IPS-11a (cell line): Measurements from ENCODE around the gene CASS4.
"Not testable (repeated sequence)": the region's sequence is repeated elsewhere in the genome, so short reads cannot be mapped to it uniquely, and the experiment has no call there.

Experiments used
- H3K4me3 ChIP-seq: one replicate; pipeline ENCODE4 v1.5.1; 2013; ENCODE audit warnings: low read depth, low read length, control low read depth

CASS4 gene, protein sequence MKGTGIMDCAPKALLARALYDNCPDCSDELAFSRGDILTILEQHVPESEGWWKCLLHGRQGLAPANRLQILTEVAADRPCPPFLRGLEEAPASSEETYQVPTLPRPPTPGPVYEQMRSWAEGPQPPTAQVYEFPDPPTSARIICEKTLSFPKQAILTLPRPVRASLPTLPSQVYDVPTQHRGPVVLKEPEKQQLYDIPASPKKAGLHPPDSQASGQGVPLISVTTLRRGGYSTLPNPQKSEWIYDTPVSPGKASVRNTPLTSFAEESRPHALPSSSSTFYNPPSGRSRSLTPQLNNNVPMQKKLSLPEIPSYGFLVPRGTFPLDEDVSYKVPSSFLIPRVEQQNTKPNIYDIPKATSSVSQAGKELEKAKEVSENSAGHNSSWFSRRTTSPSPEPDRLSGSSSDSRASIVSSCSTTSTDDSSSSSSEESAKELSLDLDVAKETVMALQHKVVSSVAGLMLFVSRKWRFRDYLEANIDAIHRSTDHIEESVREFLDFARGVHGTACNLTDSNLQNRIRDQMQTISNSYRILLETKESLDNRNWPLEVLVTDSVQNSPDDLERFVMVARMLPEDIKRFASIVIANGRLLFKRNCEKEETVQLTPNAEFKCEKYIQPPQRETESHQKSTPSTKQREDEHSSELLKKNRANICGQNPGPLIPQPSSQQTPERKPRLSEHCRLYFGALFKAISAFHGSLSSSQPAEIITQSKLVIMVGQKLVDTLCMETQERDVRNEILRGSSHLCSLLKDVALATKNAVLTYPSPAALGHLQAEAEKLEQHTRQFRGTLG

DNA sequence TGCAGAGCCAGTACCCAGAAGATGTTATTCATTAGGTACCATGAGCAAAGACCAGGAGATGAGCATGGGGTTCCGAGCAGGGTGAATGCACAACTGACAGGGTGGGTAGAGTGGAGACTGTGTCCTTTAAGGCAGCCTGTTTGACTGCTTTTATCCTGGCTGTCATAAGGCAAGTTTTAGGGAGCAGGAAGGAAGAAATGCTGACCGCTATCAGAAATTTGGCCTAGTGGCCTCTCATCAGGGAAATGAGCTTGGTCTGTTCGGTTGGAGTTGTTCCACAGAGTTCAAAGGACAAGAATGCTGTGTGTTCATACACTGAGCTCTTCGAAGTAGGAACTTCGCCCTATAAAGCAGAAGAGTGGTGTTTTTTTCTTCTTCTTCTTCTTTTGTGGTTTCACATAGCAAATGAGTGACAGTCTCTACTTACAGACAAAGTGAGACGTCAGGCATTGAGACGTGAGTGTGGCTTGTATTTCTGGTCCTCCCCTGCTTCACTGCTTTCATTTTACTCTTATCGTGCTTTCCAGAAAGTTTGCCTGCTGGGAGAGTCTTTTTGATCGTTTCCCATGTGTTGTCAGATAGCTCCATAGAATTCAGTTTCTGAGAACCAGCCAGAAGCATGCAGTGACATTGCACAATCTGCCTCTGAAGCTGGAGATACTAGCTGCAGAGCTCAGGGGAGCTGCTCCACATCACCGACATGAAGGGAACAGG lies at the start of gene CASS4:
Gene CASS4 (plus strand): TSS at position 502 of the 714 bp plus-strand sequence. CDS start 199 bp downstream, at position 701.
- no peak within 1 kb of the TSS for H3K4me3 ChIP-seq

DNA sequence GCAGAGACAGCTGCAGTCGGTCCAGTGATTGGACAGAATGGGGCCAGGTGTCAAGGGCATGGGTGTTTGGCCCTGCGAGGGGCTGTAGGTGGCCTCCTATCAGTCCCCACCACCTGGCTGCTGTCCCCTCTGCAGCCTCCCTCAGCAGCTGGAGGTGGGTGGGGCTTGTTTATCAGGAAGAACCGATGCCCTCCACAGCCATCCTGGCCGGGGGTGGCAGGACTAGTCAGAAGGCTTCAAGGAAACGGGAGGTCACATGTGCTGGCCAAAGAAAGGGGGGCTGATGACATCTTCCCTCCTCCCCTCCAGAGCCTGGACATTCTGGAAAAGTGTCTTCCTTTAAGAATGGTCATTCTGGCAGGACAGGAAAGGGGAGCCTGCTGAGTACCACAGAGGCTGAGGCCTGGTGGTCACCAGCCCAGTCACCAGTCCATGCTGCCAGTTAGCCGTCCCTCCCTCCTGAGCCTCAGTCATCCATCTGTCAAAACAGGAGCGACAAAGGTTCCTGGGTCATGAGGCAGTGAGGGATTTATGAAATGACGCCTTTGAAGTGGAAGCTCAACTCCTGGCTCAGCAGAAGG lies 49.1 kb upstream of the CASS4 start:
- no peak overlapping the region for H3K4me3 ChIP-seq

DNA sequence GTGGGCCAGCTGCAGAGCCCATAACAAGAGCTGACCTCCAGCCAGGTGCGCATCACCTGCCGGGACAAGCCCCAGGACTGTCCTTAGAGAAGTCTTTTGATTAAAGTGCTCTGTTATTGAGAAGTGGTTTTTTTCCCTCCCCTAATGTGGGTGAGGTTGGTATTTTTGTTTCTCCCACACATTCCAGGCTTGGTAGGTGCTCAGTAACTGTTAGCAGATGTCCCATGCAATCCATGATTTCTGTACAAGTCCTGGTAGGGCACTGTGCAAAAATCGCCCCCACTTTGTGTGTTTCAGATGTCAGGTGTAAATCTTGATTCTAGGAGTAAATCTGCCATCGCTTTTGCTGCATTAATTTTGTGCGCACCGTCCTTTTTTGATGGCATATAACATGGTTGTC lies 48.6 kb upstream of the CASS4 start:
- H3K4me3 ChIP-seq, result no peak overlapping the region

DNA sequence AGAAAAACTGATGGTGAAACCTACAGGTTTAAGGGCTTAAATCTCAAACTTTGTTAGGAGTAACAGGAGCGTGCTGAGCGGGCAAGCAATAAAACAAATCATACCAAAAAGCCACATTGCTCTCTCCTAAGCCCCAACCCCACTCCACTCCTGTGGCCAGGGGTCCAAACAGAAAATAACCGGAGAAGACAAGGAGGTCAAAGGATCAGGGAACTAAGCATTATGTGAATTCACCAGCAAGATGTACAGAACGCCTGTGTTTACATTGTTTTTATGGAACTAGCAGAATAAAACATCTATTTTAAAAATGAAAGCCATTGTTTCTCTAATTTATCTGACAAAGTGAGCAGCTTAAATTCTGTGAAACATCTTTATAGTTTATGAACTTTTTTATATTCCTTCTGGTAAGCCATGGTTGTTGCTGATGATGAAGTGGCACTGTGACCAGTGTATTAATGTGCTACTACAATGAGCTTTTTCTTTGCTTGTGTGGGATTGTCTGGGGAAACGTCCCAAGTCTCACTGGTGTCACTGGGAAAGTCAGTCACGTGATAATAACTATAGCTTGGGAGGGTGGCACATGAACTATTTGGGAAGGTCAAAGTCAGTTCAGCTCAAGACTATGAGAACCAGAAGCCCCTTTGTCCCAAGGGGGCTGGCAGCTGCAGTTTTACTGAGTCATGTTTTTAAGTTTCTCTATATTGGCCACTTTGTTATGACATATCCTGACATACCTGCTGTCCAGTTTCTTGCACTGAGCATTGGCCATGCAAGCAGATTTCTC lies 43.5 kb upstream of the CASS4 start:
- no peak overlapping the region for H3K4me3 ChIP-seq

DNA sequence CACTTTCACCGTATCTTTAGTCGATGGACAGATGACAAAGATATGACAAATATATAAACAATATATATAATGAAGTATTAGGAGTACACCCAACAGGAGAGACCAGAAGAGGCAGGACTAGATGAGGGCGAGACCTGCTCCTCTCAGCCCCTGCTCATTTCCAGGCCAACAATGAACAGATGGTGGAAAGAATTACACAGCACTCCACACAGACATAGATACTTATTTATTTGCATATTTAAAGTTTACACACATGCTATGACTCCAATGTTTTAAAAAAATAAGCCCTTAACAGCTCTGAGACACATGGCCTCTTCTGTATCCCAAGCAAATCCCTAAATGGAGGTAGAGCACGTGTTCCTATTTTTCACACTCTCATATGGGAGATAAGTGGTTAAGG lies 42.9 kb upstream of the CASS4 start:
- no peak overlapping the region for H3K4me3 ChIP-seq

DNA sequence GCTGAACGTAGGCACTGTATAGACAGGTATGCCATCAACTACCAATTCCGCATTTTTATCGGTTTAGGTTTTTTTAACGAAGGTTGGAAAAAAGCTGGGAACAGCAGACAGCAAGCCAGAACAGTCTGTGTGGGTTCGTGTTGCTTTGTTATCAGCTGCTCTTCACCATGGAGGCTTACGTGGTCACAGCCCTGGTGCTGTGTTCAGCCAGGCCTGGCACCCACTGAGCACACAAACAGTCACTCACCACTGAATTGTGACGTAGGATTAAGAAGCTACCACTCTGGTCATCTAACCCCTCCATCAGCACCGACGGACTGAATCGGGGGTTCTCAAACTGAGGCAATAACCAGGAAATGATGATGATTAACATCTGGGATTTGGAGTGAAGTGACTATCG lies 40.1 kb upstream of the CASS4 start:
- H3K4me3 ChIP-seq, result no peak overlapping the region

DNA sequence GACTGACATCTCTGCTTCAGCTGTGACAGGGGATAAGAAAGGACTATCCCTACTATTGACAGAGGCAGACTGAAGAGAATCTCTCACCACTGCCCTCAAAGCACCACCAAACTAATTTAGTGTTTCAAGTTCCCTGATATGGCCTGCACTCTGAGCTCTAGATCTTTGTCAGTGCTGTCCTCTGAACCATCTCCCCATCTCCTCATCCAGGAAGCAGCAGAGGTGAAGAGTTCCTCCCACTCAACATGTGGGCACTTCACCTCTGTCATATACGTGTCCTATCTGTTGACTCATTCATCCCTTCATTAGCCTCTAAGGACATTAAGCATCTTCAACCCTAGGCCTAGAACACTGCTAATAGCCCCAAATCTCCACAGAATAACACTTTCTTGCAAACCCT lies 39.2 kb upstream of the CASS4 start:
- H3K4me3 ChIP-seq, result no peak overlapping the region

DNA sequence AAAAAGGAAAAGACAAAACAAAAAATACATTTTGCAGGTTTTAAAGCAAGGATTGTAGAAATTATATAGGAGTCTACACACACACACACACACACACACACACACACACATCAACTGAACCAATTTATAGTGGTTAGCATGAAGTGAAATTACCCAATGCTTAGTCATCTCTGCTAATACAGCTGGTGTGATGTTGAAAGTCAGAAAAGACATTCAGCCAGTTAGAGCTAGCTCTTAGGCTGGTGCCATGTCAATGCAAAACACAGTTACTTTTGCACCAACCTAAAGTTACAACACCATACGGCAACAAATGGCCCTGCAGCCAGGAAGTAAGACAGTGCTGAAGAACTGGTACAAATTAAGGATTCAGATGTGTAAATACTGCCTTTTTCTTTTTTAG lies 38.1 kb upstream of the CASS4 start:
- H3K4me3 ChIP-seq, result no peak overlapping the region

DNA sequence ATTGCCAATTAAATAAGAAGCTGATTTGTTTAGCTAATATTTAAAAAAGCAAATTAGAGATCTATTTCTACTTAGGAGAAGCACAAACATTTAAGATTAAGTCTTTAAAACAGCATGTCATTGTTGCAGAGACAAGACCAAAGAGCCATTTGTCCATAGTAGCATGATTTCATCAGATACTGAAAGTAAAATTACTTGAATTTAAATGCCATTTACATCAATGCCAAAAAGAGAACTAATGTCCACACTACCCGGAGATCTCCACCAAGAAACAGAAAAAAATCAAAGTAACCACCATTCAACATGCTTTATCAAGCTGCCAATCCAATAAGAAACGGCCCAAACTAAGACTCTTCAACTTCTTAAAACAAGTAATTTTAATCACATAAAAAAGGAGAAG lies 35.7 kb upstream of the CASS4 start:
- no peak overlapping the region for H3K4me3 ChIP-seq

DNA sequence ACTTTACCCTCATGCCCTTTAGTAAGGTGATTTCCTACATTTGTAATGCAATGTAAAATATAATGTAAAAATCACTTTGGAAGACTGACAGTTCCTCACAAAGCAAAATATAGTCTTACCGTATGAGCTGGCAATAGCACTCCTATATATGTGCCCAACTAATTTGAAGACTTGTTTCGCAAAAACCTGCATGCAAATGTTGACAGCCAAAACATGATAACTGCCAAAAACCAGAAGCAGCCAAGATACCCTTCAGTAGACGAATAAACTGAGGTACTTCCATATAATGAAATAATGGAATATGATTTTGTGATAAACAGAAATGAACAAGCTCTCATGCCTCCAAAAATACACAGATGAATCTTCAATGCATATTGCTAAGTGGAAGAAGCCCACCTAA lies 33.7 kb upstream of the CASS4 start:
- H3K4me3 ChIP-seq, result no peak overlapping the region

DNA sequence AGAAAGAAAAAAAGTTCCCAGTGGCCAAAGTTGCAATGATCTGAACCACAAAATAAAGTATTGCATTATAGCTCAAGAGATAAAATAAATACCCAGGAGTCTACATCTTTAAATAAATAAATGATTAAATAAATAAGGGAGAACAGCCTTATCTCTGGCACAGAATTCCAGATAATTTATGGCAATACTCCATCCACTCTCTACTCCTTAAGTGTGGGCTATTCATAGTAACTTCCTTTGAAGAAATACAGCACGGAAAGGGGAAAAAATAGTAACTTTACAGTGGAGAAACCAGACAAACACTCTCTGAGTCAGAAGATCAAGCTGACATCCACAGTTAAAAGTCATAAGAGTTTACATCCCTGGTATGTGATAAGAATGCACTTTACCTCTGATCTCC lies 31.7 kb upstream of the CASS4 start:
- no peak overlapping the region for H3K4me3 ChIP-seq

DNA sequence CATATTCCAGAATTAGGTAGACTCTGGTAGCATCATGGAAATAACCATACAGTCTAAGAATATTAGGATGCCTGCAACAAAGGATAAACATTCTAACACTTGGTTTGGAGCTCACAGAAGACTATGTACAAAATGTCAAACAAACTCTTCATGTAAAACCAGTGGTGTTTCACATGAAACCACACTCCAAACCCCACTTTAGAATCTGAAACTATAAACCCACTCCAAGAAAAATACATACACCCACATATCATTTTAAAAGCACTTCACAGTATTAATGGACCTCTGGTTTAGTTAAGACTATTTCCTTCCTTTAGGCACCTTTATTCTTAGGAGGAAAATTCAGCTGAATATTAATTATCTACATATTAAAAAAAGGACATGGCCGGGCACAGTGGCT lies 30.6 kb upstream of the CASS4 start:
- H3K4me3 ChIP-seq, result no peak overlapping the region

DNA sequence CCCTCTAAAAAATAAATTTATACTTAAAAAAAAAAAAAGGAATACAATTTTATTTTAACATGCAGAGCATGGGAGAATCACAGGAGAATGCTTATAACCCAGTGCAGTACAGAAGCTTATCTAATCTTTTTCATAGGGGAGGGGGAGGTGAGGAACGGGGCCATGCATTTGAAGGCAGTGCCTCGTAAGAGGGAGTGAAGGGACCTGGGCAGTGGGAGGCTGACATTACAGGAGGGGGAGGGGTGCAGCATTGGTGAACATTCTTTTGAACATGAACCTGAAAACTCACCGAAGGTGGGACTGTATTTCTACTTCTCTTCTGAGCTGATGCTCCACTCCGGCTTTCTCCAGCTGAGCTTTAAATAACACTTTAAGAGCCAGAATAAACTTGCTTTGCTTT lies 29.4 kb upstream of the CASS4 start:
- H3K4me3 ChIP-seq, result no peak overlapping the region

DNA sequence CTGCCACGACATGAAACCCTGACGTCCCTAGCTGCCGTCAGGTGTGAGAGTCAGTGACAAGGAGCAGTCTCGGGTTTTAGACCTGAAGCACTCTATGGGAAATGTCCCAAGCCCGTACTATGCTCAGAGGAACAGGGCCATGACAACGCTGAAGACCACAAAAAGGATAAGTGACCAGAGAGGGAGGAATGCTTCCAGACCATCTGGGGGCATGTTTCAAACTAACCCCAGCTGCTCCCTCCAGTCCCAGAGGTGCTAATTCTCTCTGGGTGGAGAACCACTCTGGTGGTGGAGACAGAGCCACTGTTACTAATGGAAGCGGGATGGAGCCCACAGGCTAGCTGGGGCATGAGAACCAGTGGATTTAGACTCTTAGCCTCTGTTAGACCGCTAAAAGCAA lies 28.7 kb upstream of the CASS4 start:
- H3K4me3 ChIP-seq, result no peak overlapping the region

DNA sequence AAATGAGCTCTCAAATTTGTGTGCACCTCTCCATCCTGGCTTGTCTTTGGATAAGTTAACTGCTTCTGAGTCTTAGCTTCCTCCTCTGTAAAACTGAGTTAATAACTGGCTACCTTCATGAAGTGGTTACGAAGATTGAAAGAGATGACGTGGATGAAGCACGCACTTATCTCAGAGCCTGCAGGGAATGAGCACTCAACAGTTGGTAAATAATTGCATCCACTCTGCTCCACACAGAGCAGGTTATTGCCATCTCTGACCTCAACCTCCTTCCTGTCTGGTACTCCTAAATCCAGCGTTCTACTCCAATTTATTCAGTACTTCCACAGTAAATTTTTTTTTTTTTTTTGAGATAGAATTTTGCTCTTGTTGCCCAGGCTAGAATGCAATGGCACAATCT lies 26.9 kb upstream of the CASS4 start:
- H3K4me3 ChIP-seq, result no peak overlapping the region

DNA sequence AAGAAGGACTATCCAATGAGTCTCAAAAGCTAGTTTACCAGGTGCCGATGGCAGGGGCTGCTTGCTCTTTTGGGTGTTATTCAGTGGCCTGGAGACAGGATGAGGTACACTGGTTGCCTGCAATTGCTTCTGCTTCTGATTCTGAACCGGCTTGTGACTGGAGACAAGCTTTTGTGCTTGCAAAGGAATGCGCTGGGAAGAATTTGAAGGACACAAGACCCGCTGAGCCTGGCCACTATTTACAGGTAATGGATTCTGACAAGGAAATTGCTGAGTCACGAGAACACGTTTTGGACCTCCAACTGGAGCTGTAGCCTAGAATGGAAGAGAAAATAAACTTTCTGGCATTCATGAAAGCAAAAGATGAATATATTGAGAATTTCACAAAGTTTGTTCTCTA lies 25.8 kb upstream of the CASS4 start:
- H3K4me3 ChIP-seq, result no peak overlapping the region

DNA sequence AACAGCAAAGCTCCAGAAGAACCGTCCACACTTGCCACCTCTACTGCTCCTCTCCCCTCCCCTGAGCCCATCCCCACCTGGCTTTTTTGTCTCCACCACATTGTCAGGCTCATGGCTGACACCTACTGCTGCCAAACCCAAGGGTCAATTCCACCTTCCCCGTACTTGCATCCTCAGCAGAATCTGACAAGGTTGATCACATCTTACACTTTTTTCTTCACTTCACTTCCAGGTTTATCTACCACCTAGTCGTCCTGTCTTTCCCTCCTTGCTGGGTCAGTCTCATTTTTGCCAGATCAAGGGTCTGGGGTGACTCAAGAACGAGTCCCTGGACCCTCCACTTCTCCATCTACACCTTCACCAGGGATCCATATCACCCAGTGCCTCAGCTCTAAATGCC lies 23.2 kb upstream of the CASS4 start:
- no peak overlapping the region for H3K4me3 ChIP-seq

DNA sequence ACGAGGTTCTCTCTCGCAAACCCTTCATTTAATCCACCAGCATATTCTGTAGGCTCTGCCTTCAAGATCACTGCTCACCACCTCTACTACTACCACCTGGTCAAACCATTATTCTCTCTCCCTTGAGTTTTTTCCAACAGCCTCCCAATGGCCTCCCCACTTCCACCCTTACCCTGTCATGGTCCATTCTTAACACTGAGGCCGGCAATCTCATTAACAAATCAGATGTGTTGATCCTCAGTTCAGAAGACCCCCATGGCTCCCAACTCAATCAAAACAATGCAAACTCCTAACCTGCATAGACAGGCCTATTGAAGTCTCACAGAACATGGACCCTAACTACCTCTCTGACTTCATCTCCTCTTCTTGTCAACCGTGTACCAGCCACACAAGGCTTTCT lies 22.3 kb upstream of the CASS4 start:
- H3K4me3 ChIP-seq, result no peak overlapping the region

DNA sequence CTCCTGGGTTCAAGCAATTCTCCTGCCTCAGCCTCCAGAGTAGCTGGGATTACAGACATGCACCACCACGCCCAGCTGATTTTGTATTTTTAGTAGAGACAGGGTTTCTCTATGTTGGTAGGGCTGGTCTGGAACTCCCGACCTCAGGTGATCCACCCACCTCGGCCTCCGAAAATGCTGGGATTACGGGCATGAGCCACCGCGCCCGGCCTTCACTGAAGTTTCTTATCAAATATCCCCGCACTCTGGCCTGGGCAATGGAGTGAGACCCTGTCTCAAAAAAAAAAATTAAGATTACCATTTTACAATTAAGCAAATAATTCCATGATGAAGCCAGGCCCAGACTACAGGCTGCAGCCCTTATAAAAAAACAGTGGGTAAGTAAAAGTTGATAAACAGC lies 21.7 kb upstream of the CASS4 start:
- H3K4me3 ChIP-seq, result not testable (repeated sequence)

DNA sequence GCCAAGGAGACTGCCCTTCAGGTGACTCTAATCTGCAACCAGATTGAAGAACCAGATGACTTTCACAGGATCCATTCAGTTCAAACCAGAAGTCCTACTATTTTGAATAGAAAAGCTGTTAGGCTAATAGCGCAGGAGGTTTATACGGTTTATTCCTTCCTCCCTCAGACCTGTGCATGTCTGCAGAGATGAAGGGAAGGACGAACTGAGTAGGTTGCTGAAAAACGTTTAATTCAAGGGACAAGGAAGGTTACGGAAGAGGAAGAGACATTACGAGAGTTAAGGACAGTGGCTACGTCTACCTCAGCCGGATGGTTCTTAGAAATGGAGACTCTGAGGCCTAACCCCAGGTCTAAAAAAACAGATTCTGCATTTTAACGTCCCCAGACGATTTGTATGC lies 21.0 kb upstream of the CASS4 start:
- H3K4me3 ChIP-seq, result peak overlapping the region; percentile 97
